GM21447 (cell line): ENCODE data around the gene TMEM164.

Source experiments
- ATAC-seq: cut with Tn5 transposase; IDR thresholded peaks from one replicate; pipeline ENCODE4 v1.9.1; 2021; ENCODE audit not compliant: unreplicated experiment

Gene TMEM164

GRCh38 chrX:110161361-110161686 lies 158.4 kb downstream of the TMEM164 start:
- ATAC-seq = no peak

GRCh38 chrX:110162131-110162530 lies 159.2 kb downstream of the TMEM164 start:
- no peak for ATAC-seq

GRCh38 chrX:110162867-110163266 lies 160.0 kb downstream of the TMEM164 start:
- no peak for ATAC-seq

- no peak for ATAC-seq
These were observed 160.6 kb downstream of the TMEM164 start for GRCh38 chrX:110163488-110163887.

- ATAC-seq = no peak
These were observed 165.1 kb downstream of the TMEM164 start for GRCh38 chrX:110167952-110168451.

GRCh38 chrX:110168585-110168984 lies 165.7 kb downstream of the TMEM164 start:
- ATAC-seq = no peak

- ATAC-seq = no peak
These were observed 167.1 kb downstream of the TMEM164 start for GRCh38 chrX:110170029-110170428.

GRCh38 chrX:110171442-110171841 lies 168.5 kb downstream of the TMEM164 start:
- no peak for ATAC-seq

GRCh38 chrX:110172215-110172614 lies 169.3 kb downstream of the TMEM164 start:
- peak; percentile 99 for ATAC-seq

GRCh38 chrX:110173192-110174175 lies 170.6 kb downstream of the TMEM164 start:
- no peak for ATAC-seq

GRCh38 chrX:110175146-110175545 lies 172.2 kb downstream of the TMEM164 start:
- ATAC-seq = no peak

- ATAC-seq = no peak
These were observed 172.8 kb downstream of the TMEM164 start for GRCh38 chrX:110175696-110176095.

GRCh38 chrX:110178179-110178865 lies 175.4 kb downstream of the TMEM164 start:
- ATAC-seq = no peak

- ATAC-seq = peak; percentile 17
These were observed 177.4 kb downstream of the TMEM164 start for GRCh38 chrX:110180176-110180927.

- peak; percentile 67 for ATAC-seq
These were observed 178.0 kb downstream of the TMEM164 start for GRCh38 chrX:110180928-110181310.

- no peak for ATAC-seq
These were observed 178.7 kb downstream of the TMEM164 start for GRCh38 chrX:110181459-110182137.

- peak; percentile 47 for ATAC-seq
These were observed 179.4 kb downstream of the TMEM164 start for GRCh38 chrX:110182362-110182761.

GRCh38 chrX:110182865-110183264 lies 180.0 kb downstream of the TMEM164 start:
- ATAC-seq = no peak

GRCh38 chrX:110183314-110183713 lies 180.4 kb downstream of the TMEM164 start:
- ATAC-seq = no peak

GRCh38 chrX:110188701-110189558 lies 186.0 kb downstream of the TMEM164 start:
- ATAC-seq = peak; percentile 58
